Measurements from ENCODE around the gene PEX16.

DNA sequence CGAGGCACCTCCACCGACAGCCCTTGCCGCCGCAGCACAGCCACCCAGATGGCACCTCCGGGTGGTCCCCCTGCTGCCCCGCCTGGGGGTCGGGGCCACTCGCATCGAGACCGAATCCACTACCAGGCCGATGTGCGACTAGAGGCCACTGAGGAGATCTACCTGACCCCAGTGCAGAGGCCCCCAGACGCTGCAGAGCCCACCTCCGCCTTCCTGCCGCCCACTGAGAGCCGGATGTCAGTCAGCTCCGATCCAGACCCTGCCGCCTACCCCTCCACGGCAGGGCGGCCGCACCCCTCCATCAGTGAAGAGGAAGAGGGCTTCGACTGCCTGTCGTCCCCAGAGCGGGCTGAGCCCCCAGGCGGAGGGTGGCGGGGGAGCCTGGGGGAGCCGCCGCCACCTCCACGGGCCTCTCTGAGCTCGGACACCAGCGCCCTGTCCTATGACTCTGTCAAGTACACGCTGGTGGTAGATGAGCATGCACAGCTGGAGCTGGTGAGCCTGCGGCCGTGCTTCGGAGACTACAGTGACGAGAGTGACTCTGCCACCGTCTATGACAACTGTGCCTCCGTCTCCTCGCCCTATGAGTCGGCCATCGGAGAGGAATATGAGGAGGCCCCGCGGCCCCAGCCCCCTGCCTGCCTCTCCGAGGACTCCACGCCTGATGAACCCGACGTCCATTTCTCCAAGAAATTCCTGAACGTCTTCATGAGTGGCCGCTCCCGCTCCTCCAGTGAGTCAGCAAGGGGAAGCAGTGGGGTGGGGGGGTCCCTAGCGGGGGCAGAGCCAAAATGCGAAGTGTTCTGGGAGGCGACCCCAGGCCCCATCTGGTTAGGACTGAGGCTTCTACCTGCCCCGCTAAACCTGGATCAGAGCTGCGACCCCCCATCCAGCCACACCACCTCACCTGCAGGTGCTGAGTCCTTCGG lies 15.0 kb downstream of the PEX16 start:
- TF ChIP-seq, protein P1, sequence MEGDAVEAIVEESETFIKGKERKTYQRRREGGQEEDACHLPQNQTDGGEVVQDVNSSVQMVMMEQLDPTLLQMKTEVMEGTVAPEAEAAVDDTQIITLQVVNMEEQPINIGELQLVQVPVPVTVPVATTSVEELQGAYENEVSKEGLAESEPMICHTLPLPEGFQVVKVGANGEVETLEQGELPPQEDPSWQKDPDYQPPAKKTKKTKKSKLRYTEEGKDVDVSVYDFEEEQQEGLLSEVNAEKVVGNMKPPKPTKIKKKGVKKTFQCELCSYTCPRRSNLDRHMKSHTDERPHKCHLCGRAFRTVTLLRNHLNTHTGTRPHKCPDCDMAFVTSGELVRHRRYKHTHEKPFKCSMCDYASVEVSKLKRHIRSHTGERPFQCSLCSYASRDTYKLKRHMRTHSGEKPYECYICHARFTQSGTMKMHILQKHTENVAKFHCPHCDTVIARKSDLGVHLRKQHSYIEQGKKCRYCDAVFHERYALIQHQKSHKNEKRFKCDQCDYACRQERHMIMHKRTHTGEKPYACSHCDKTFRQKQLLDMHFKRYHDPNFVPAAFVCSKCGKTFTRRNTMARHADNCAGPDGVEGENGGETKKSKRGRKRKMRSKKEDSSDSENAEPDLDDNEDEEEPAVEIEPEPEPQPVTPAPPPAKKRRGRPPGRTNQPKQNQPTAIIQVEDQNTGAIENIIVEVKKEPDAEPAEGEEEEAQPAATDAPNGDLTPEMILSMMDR (IDR thresholded peaks at IDR 0.05 in 2 of 3, conservative IDR thresholded peaks at IDR 0.05 in 1 of 3; ENCODE audit: borderline replicate concordance in 1 of 3, insufficient read depth in 1 of 3, low read depth in 2 of 3, low read length in 2 of 3): no peak
- TF ChIP-seq SRF (IDR thresholded peaks at IDR 0.05; ENCODE audit: low read depth) (no peak), ZNF274 (IDR thresholded peaks at IDR 0.05; ENCODE audit: low read depth, low read length) (no peak)
